ENCODE data around the gene RAB11FIP4. TPM values are rescaled to one million over a fixed set of nuclear protein-coding genes. Genes with fewer than 3 reads are reported as not detected.
A peak's percentile ranks its signal among the peaks of the same experiment; 100 is the strongest.

The RAB11FIP4 gene
- total RNA-seq, 2 experiments from 2014 or later, result 23.9 to 35.5 TPM

- H3K36me3 Mint-ChIP-seq, result no peaks in the 10 kb centered on the region
- no peaks in the 10 kb centered on the region for H3K9me3 Mint-ChIP-seq (ENCODE audit: low read depth)
- CTCF ChIA-PET, result interaction anchor here (0.6 to 1.0 kb wide), 2 partner anchors 14 to 78 kb away, joined by 3 to 4 read pairs; no protein-coding TSS in a partner anchor
- no peak overlapping the region for H3K4me3 Mint-ChIP-seq
- no peaks in the 10 kb centered on the region for H3K4me1 Mint-ChIP-seq
- H3K27ac Mint-ChIP-seq, result no peak overlapping the region
- DNase-seq, result no peak
- ATAC-seq, result no peak
- peaks cover 15% of the 10 kb centered on the region for H3K27me3 Mint-ChIP-seq
Measured at GRCh38 chr17:31422443-31422842, 31.0 kb downstream of the RAB11FIP4 start.

GRCh38 chr17:31424944-31425281, 33.4 kb downstream of the RAB11FIP4 start:
- DNase-seq, result no peak
- no peaks in the 10 kb centered on the region for H3K4me1 Mint-ChIP-seq
- no peaks in the 10 kb centered on the region for H3K36me3 Mint-ChIP-seq
- no peak overlapping the region for H3K27ac Mint-ChIP-seq
- peaks cover 17% of the 10 kb centered on the region for H3K27me3 Mint-ChIP-seq
- no peak for ATAC-seq
- H3K9me3 Mint-ChIP-seq (ENCODE audit: low read depth), result no peaks in the 10 kb centered on the region
- H3K4me3 Mint-ChIP-seq, result no peak overlapping the region
- CTCF ChIA-PET, result no interaction called here

GRCh38 chr17:31425282-31426040, 34.0 kb downstream of the RAB11FIP4 start:
- H3K4me3 Mint-ChIP-seq, result no peak overlapping the region
- no peaks in the 10 kb centered on the region for H3K36me3 Mint-ChIP-seq
- CTCF ChIA-PET, result interaction anchor here (1.3 kb wide), 1 partner anchor 11 kb away, joined by 4 read pairs; no protein-coding TSS in a partner anchor
- H3K9me3 Mint-ChIP-seq (ENCODE audit: low read depth), result no peaks in the 10 kb centered on the region
- DNase-seq, result peak; percentile 32
- H3K4me1 Mint-ChIP-seq, result no peaks in the 10 kb centered on the region
- H3K27ac Mint-ChIP-seq, result no peak overlapping the region
- no peak for ATAC-seq
- H3K27me3 Mint-ChIP-seq, result peaks cover 18% of the 10 kb centered on the region

GRCh38 chr17:31427684-31428083, 36.2 kb downstream of the RAB11FIP4 start:
- DNase-seq (no peak), ATAC-seq (no peak)
- no peak overlapping the region for H3K27ac Mint-ChIP-seq
- H3K4me1 Mint-ChIP-seq, result peaks cover 3% of the 10 kb centered on the region
- peaks cover 34% of the 10 kb centered on the region for H3K27me3 Mint-ChIP-seq
- no peaks in the 10 kb centered on the region for H3K36me3 Mint-ChIP-seq
- H3K9me3 Mint-ChIP-seq (ENCODE audit: low read depth), result no peaks in the 10 kb centered on the region
- H3K4me3 Mint-ChIP-seq, result no peak overlapping the region
- CTCF ChIA-PET, result interaction anchor here (0.9 kb wide), 1 partner anchor 9 kb away, joined by 3 read pairs; no protein-coding TSS in a partner anchor

GRCh38 chr17:31428111-31428510, 36.6 kb downstream of the RAB11FIP4 start:
- CTCF ChIA-PET, result interaction anchor here (0.9 to 1.2 kb wide), 2 partner anchors 9 kb away, joined by 3 read pairs; no protein-coding TSS in a partner anchor
- no peak overlapping the region for H3K4me3 Mint-ChIP-seq
- peaks cover 8% of the 10 kb centered on the region for H3K4me1 Mint-ChIP-seq
- no peak for ATAC-seq
- H3K9me3 Mint-ChIP-seq (ENCODE audit: low read depth), result no peaks in the 10 kb centered on the region
- H3K27me3 Mint-ChIP-seq, result peaks cover 34% of the 10 kb centered on the region
- H3K36me3 Mint-ChIP-seq, result no peaks in the 10 kb centered on the region
- DNase-seq, result no peak
- H3K27ac Mint-ChIP-seq, result no peak overlapping the region

GRCh38 chr17:31428512-31428911, 37.0 kb downstream of the RAB11FIP4 start:
- H3K36me3 Mint-ChIP-seq, result no peaks in the 10 kb centered on the region
- peaks cover 34% of the 10 kb centered on the region for H3K27me3 Mint-ChIP-seq
- ATAC-seq, result no peak
- peaks cover 12% of the 10 kb centered on the region for H3K4me1 Mint-ChIP-seq
- CTCF ChIA-PET, result interaction anchor here (0.9 to 1.2 kb wide), 2 partner anchors 8 to 9 kb away, joined by 3 read pairs; no protein-coding TSS in a partner anchor
- H3K9me3 Mint-ChIP-seq (ENCODE audit: low read depth), result no peaks in the 10 kb centered on the region
- DNase-seq, result no peak
- no peak overlapping the region for H3K4me3 Mint-ChIP-seq
- H3K27ac Mint-ChIP-seq, result no peak overlapping the region

- DNase-seq (no peak), ATAC-seq (no peak)
- no peaks in the 10 kb centered on the region for H3K36me3 Mint-ChIP-seq
- peaks cover 21% of the 10 kb centered on the region for H3K4me1 Mint-ChIP-seq
- no peak overlapping the region for H3K4me3 Mint-ChIP-seq
- H3K27ac Mint-ChIP-seq, result no peak overlapping the region
- H3K9me3 Mint-ChIP-seq (ENCODE audit: low read depth), result no peaks in the 10 kb centered on the region
- peaks cover 36% of the 10 kb centered on the region for H3K27me3 Mint-ChIP-seq
- CTCF ChIA-PET, result interaction anchor here (0.9 kb wide), 1 partner anchor 411 kb away, joined by 3 read pairs; no protein-coding TSS in a partner anchor
Measured at GRCh38 chr17:31431098-31431851, 39.8 kb downstream of the RAB11FIP4 start.

- no peak for ATAC-seq
- CTCF ChIA-PET, result interaction anchor here (0.9 to 1.6 kb wide), 4 partner anchors 8 to 420 kb away, joined by 3 to 4 read pairs (median 4); no protein-coding TSS in a partner anchor
- no peak overlapping the region for H3K27ac Mint-ChIP-seq
- DNase-seq, result no peak
- peaks cover 21% of the 10 kb centered on the region for H3K4me1 Mint-ChIP-seq
- H3K27me3 Mint-ChIP-seq, result peaks cover 36% of the 10 kb centered on the region
- no peak overlapping the region for H3K4me3 Mint-ChIP-seq
- no peaks in the 10 kb centered on the region for H3K9me3 Mint-ChIP-seq (ENCODE audit: low read depth)
- no peaks in the 10 kb centered on the region for H3K36me3 Mint-ChIP-seq
Measured at GRCh38 chr17:31431852-31432658, 40.6 kb downstream of the RAB11FIP4 start.

GRCh38 chr17:31433091-31433790, 41.8 kb downstream of the RAB11FIP4 start:
- no peaks in the 10 kb centered on the region for H3K9me3 Mint-ChIP-seq (ENCODE audit: low read depth)
- H3K36me3 Mint-ChIP-seq, result no peaks in the 10 kb centered on the region
- DNase-seq (peak; percentile 85), ATAC-seq (peak; percentile 95)
- no peak overlapping the region for H3K4me3 Mint-ChIP-seq
- CTCF ChIA-PET, result interaction anchor here (0.9 to 2.3 kb wide), 7 partner anchors 9 to 421 kb away, joined by 3 to 7 read pairs (median 4); no protein-coding TSS in a partner anchor
- H3K27ac Mint-ChIP-seq, result no peak overlapping the region
- H3K27me3 Mint-ChIP-seq, result peaks cover 35% of the 10 kb centered on the region
- peaks cover 21% of the 10 kb centered on the region for H3K4me1 Mint-ChIP-seq

GRCh38 chr17:31433811-31434726, 42.6 kb downstream of the RAB11FIP4 start:
- ATAC-seq, result no peak
- Mint-ChIP-seq H3K4me3 (no peak overlapping the region), H3K9me3 (ENCODE audit: low read depth) (no peaks in the 10 kb centered on the region), H3K36me3 (no peaks in the 10 kb centered on the region), H3K4me1 (peaks cover 21% of the 10 kb centered on the region), H3K27me3 (peaks cover 32% of the 10 kb centered on the region), H3K27ac (no peak overlapping the region)
- DNase-seq, result no peak
- CTCF ChIA-PET, result interaction anchor here (0.9 to 2.3 kb wide), 6 partner anchors 11 to 408 kb away, joined by 3 to 9 read pairs (median 5); no protein-coding TSS in a partner anchor

- Mint-ChIP-seq H3K27ac (no peak overlapping the region), H3K4me3 (no peak overlapping the region), H3K4me1 (peaks cover 21% of the 10 kb centered on the region), H3K27me3 (peaks cover 32% of the 10 kb centered on the region), H3K36me3 (no peaks in the 10 kb centered on the region), H3K9me3 (ENCODE audit: low read depth) (no peaks in the 10 kb centered on the region)
- CTCF ChIA-PET, result interaction anchor here (0.6 to 2.3 kb wide), 6 partner anchors 10 to 408 kb away, joined by 3 to 9 read pairs (median 5); no protein-coding TSS in a partner anchor
- DNase-seq (no peak), ATAC-seq (no peak)
Measured at GRCh38 chr17:31434727-31435050, 43.2 kb downstream of the RAB11FIP4 start.

- peaks cover 27% of the 10 kb centered on the region for H3K27me3 Mint-ChIP-seq
- ATAC-seq (no peak), DNase-seq (no peak)
- no peak overlapping the region for H3K4me3 Mint-ChIP-seq
- H3K36me3 Mint-ChIP-seq, result no peaks in the 10 kb centered on the region
- H3K27ac Mint-ChIP-seq, result no peak overlapping the region
- no peaks in the 10 kb centered on the region for H3K9me3 Mint-ChIP-seq (ENCODE audit: low read depth)
- peaks cover 21% of the 10 kb centered on the region for H3K4me1 Mint-ChIP-seq
- CTCF ChIA-PET, result interaction anchor here (1.0 to 2.8 kb wide), 4 partner anchors 46 to 407 kb away, joined by 3 to 15 read pairs (median 8); no protein-coding TSS in a partner anchor
Measured at GRCh38 chr17:31435581-31435980, 44.1 kb downstream of the RAB11FIP4 start.
